Eye (tissue), 1 donor: ENCODE measurements around the gene ZSCAN5A.
"Not testable (repeated sequence)": the region's sequence is repeated elsewhere in the genome, so short reads cannot be mapped to it uniquely, and the experiment has no call there.

Experiments
- DNase-seq: peaks from one replicate; pipeline ENCODE4 v3.0.0-alpha.2; 2015

ZSCAN5A gene

GRCh38 chr19:56199687-56200086 is 115.0 kb downstream of the ZSCAN5A start:
- no peak for DNase-seq

DNA sequence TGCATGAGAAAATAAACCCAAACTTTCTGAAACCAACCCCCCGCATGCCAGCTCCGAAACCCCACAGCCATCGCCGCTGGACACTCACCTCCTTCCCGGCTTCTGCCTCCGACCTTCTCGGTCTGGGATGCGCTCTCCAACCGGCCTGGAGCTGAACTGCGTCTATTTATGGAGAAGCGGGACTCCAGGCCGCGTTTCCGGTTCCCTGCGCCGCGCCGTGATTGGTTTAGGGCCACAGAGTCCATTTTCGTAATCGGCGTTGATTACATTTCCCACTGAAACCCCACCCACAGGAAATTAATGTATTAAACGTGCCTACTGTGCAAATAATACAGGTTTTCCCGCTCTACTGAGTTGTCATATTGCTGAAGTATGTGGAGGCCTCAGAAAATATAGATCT is 117.0 kb downstream of the ZSCAN5A start, which contains the start of gene ZSCAN5B:
Gene ZSCAN5B (minus strand): TSS at position 138 of the 400 bp plus-strand sequence. CDS start 4,731 bp downstream, outside the sequence.
- DNase-seq, result not testable (repeated sequence)

GRCh38 chr19:56193981-56194640 is 120.5 kb downstream of the ZSCAN5A start:
- no peak for DNase-seq

- DNase-seq, result no peak
Measured at GRCh38 chr19:56191711-56192110, 122.9 kb downstream of the ZSCAN5A start.

DNA sequence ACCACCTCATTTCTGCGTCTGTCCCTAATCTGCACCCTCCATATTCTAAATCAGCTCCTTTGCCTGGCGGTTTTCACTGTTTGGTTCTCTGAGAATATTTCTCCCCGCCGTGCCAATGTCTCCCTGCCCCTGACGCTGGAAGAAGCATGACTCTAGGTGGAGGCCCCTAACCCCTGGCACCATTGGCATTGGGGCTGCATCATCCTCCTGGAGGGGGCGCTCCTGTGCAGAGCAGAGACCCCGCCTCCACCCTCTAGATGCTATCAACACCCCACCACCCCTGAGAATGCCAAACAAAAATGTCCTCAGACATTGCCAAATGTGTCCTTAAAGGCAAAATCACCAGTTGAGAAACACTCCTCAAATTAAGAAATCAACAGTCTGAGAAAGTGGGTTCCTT is 123.5 kb downstream of the ZSCAN5A start:
- DNase-seq, result no peak

DNA sequence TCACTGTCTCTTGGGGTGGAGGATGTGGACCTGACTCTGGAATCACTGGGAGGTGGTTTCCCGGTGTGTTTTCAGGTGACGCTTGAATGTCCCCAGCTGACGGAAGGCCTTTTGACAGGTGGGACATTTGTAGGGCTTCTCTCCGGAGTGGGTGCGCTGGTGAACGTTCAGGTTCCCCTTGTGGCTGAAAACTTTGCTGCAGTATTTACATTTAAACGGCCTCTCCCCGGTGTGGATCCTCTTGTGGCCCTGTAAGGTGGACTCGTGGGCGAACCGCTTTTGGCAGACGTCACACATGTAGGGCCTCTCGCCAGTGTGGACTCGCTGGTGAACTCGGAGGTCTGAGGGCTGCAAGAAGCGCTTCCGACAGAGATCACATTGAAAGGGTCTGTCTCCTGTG is 124.9 kb downstream of the ZSCAN5A start:
- peak; percentile 27 for DNase-seq

GRCh38 chr19:56177564-56178243 is 136.9 kb downstream of the ZSCAN5A start:
- DNase-seq, result no peak

GRCh38 chr19:56176881-56177280 is 137.8 kb downstream of the ZSCAN5A start:
- DNase-seq, result no peak

DNA sequence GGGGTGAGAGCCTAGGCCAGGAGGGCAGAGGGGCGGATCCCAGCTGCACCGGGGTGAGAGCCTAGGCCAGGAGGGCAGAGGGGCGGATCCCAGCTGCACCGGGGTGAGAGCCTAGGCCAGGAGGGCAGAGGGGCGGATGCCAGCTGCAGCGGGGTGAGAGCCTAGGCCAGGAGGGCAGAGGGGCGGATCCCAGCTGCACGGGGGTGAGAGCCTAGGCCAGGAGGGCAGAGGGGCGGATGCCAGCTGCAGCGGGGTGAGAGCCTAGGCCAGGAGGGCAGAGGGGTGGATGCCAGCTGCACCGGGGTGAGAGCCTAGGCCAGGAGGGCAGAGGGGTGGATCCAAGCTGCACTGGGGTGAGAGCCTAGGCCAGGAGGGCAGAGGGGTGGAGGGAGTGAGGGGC is 138.3 kb downstream of the ZSCAN5A start:
- DNase-seq, result not testable (repeated sequence)

DNA sequence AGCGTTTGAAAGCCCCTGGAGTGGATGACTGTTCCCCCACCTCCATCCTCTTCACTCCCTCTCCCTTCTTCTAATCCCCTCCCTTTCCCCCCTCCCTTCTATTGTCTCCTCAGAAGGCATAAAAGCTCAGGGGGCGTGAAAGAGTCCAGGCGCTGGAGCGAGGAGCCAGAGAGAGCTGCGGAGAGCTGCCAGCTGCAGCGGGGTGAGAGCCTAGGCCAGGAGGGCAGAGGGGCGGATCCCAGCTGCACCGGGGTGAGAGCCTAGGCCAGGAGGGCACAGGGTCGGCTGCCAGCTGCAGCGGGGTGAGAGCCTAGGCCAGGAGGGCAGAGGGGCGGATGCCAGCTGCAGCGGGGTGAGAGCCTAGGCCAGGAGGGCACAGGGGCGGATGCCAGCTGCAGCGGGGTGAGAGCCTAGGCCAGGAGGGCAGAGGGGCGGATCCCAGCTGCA is 138.8 kb downstream of the ZSCAN5A start, which contains the start of gene GALP:
Gene GALP (plus strand): TSS at position 148 of the 447 bp plus-strand sequence. CDS start 1,101 bp downstream, outside the sequence.
- peak; percentile 78 for DNase-seq

GRCh38 chr19:56174550-56174949 is 140.1 kb downstream of the ZSCAN5A start:
- no peak for DNase-seq

GRCh38 chr19:56174086-56174485 is 140.6 kb downstream of the ZSCAN5A start:
- DNase-seq, result no peak
